Measurements from ENCODE around the gene SMIM43. TPM values are rescaled to one million over a fixed set of nuclear protein-coding genes. Genes with fewer than 3 reads are reported as not detected.

The SMIM43 gene
- total RNA-seq, 1 experiment from 2014 or later: 0.33 TPM

DNA sequence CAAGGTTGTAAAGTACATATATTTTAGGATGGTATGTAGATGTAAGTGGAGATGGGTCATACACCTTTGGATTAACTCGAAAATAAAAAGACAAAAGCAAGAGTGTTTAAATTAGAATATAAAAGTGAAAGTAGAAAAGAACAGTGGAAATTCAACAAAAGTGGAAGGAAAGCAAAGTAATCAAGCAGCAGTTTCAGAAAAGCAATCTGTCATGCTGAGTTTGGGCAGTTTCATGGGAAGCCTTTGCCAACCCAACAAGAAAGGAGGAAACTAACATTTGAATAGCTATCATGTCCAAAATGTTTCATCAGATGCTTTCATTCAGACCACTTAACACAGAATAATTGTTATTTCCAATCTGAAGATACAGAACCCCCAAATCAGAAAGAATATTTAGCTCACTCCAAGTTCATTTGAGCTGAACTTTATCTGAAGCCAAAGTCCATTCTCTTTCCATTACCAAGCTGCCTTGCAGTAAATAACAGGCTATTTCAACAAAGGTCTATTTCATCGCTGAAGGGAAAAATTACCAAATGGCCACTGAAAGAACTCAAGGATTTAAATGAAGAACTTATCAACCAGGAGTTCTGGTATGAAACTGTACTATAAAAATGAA is 34.4 kb upstream of the SMIM43 start:
- POLR2A ChIA-PET: no interaction called here
- H3K27ac Mint-ChIP-seq: no peak overlapping the region

More for the DNA sequence above, 34.4 kb upstream of the SMIM43 start:
- H3K36me3 Mint-ChIP-seq: peaks cover 8% of the 10 kb centered on the region
- peaks cover 36% of the 10 kb centered on the region for H3K4me1 Mint-ChIP-seq
- no peak for DNase-seq (ENCODE audit: low spot score)
- ATAC-seq: no peak
- TF ChIP-seq FOXP4 (CRISPR knock-in tag; IDR thresholded peaks at IDR 0.05): no peak
- TF ChIP-seq ETV6 (CRISPR knock-in tag; IDR thresholded peaks at IDR 0.05): no peak
- TF ChIP-seq ESRRA (CRISPR knock-in tag; IDR thresholded peaks at IDR 0.05; ENCODE audit: borderline replicate concordance): no peak
- TF ChIP-seq, protein P1, sequence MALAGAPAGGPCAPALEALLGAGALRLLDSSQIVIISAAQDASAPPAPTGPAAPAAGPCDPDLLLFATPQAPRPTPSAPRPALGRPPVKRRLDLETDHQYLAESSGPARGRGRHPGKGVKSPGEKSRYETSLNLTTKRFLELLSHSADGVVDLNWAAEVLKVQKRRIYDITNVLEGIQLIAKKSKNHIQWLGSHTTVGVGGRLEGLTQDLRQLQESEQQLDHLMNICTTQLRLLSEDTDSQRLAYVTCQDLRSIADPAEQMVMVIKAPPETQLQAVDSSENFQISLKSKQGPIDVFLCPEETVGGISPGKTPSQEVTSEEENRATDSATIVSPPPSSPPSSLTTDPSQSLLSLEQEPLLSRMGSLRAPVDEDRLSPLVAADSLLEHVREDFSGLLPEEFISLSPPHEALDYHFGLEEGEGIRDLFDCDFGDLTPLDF (CRISPR knock-in tag; IDR thresholded peaks at IDR 0.05): no peak
- TF ChIP-seq, protein P2, sequence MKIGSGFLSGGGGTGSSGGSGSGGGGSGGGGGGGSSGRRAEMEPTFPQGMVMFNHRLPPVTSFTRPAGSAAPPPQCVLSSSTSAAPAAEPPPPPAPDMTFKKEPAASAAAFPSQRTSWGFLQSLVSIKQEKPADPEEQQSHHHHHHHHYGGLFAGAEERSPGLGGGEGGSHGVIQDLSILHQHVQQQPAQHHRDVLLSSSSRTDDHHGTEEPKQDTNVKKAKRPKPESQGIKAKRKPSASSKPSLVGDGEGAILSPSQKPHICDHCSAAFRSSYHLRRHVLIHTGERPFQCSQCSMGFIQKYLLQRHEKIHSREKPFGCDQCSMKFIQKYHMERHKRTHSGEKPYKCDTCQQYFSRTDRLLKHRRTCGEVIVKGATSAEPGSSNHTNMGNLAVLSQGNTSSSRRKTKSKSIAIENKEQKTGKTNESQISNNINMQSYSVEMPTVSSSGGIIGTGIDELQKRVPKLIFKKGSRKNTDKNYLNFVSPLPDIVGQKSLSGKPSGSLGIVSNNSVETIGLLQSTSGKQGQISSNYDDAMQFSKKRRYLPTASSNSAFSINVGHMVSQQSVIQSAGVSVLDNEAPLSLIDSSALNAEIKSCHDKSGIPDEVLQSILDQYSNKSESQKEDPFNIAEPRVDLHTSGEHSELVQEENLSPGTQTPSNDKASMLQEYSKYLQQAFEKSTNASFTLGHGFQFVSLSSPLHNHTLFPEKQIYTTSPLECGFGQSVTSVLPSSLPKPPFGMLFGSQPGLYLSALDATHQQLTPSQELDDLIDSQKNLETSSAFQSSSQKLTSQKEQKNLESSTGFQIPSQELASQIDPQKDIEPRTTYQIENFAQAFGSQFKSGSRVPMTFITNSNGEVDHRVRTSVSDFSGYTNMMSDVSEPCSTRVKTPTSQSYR (CRISPR knock-in tag; IDR thresholded peaks at IDR 0.05): no peak
- TF ChIP-seq TCF7 (CRISPR knock-in tag; IDR thresholded peaks at IDR 0.05; ENCODE audit: low read depth): no peak
- no peak for TF ChIP-seq ATF3 (CRISPR knock-in tag; conservative IDR thresholded peaks at IDR 0.05)
- no peak for TF ChIP-seq SOX15 (CRISPR knock-in tag; IDR thresholded peaks at IDR 0.05)
- TF ChIP-seq, protein P3, sequence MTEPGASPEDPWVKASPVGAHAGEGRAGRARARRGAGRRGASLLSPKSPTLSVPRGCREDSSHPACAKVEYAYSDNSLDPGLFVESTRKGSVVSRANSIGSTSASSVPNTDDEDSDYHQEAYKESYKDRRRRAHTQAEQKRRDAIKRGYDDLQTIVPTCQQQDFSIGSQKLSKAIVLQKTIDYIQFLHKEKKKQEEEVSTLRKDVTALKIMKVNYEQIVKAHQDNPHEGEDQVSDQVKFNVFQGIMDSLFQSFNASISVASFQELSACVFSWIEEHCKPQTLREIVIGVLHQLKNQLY (CRISPR knock-in tag; IDR thresholded peaks at IDR 0.05): no peak
- TF ChIP-seq, protein P4, sequence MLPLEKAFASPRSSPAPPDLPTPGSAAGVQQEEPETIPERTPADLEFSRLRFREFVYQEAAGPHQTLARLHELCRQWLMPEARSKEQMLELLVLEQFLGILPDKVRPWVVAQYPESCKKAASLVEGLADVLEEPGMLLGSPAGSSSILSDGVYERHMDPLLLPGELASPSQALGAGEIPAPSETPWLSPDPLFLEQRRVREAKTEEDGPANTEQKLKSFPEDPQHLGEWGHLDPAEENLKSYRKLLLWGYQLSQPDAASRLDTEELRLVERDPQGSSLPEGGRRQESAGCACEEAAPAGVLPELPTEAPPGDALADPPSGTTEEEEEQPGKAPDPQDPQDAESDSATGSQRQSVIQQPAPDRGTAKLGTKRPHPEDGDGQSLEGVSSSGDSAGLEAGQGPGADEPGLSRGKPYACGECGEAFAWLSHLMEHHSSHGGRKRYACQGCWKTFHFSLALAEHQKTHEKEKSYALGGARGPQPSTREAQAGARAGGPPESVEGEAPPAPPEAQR (CRISPR knock-in tag; IDR thresholded peaks at IDR 0.05): no peak
- no peak for TF ChIP-seq MYBL2 (CRISPR knock-in tag; IDR thresholded peaks at IDR 0.05)
- TF ChIP-seq, protein P5, sequence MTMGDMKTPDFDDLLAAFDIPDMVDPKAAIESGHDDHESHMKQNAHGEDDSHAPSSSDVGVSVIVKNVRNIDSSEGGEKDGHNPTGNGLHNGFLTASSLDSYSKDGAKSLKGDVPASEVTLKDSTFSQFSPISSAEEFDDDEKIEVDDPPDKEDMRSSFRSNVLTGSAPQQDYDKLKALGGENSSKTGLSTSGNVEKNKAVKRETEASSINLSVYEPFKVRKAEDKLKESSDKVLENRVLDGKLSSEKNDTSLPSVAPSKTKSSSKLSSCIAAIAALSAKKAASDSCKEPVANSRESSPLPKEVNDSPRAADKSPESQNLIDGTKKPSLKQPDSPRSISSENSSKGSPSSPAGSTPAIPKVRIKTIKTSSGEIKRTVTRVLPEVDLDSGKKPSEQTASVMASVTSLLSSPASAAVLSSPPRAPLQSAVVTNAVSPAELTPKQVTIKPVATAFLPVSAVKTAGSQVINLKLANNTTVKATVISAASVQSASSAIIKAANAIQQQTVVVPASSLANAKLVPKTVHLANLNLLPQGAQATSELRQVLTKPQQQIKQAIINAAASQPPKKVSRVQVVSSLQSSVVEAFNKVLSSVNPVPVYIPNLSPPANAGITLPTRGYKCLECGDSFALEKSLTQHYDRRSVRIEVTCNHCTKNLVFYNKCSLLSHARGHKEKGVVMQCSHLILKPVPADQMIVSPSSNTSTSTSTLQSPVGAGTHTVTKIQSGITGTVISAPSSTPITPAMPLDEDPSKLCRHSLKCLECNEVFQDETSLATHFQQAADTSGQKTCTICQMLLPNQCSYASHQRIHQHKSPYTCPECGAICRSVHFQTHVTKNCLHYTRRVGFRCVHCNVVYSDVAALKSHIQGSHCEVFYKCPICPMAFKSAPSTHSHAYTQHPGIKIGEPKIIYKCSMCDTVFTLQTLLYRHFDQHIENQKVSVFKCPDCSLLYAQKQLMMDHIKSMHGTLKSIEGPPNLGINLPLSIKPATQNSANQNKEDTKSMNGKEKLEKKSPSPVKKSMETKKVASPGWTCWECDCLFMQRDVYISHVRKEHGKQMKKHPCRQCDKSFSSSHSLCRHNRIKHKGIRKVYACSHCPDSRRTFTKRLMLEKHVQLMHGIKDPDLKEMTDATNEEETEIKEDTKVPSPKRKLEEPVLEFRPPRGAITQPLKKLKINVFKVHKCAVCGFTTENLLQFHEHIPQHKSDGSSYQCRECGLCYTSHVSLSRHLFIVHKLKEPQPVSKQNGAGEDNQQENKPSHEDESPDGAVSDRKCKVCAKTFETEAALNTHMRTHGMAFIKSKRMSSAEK (CRISPR knock-in tag; IDR thresholded peaks at IDR 0.05; ENCODE audit: borderline replicate concordance): no peak
- no peak for TF ChIP-seq SMAD4 (CRISPR knock-in tag; IDR thresholded peaks at IDR 0.05)
- no peak for TF ChIP-seq ZNF671 (CRISPR knock-in tag; IDR thresholded peaks at IDR 0.05)
- TF ChIP-seq, protein P6, sequence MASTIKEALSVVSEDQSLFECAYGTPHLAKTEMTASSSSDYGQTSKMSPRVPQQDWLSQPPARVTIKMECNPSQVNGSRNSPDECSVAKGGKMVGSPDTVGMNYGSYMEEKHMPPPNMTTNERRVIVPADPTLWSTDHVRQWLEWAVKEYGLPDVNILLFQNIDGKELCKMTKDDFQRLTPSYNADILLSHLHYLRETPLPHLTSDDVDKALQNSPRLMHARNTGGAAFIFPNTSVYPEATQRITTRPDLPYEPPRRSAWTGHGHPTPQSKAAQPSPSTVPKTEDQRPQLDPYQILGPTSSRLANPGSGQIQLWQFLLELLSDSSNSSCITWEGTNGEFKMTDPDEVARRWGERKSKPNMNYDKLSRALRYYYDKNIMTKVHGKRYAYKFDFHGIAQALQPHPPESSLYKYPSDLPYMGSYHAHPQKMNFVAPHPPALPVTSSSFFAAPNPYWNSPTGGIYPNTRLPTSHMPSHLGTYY (CRISPR knock-in tag; IDR thresholded peaks at IDR 0.05): no peak
- TF ChIP-seq, protein P7, sequence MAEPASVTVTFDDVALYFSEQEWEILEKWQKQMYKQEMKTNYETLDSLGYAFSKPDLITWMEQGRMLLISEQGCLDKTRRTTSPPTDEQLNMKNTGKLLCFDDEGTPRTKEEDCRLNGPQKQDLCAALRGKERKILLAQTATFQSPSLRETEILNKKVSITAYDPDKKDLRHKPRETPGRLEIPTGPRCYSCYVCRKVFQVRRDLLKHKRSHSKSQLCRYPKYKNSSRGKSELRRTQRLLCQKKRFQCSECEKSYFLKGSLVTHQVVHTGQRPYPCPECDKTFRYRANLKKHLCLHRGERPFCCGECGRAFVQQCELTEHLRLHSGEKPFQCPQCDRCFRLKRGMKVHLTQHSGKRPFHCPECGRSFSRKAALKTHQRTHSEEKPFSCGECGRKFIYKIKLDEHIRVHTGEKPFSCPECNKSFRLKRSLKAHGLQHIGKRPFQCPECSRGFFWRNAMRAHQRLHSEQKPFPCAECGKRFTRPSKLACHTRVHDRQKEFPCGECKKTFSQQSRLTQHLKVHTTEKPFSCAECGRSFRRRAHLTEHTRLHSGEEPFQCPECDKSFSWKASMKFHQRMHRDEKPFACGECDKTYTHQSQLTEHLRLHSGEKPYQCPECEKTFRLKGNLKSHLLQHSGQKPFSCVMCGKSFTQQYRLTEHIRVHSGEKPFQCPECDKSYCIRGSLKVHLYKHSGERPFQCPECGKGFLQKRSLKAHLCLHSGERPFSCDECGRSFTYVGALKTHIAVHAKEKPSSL (CRISPR knock-in tag; conservative IDR thresholded peaks at IDR 0.05): no peak
- no peak for TF ChIP-seq AR (CRISPR knock-in tag; IDR thresholded peaks at IDR 0.05)
- no peaks in the 10 kb centered on the region for H3K27me3 Mint-ChIP-seq (ENCODE audit: low read depth)
- no peak overlapping the region for H3K4me3 Mint-ChIP-seq
- no peaks in the 10 kb centered on the region for H3K9me3 Mint-ChIP-seq
- CTCF ChIA-PET: no interaction called here
